ENCODE results near the gene SCGB1C2.
"Not testable (repeated sequence)": the region's sequence is repeated elsewhere in the genome, so short reads cannot be mapped to it uniquely, and the experiment has no call there.

Gene SCGB1C2

GRCh38 chr17:137166-137807 lies at the start of gene SCGB1C2:
Gene SCGB1C2 (plus strand): TSS chr17:137569. CDS start chr17:137591, 22 bp downstream.
- H3K4me3 ChIP-seq (ENCODE audit: low read length): not testable (repeated sequence)

GRCh38 chr17:113111-113510 lies 24.3 kb upstream of the SCGB1C2 start:
- H3K4me3 ChIP-seq (ENCODE audit: low read length): not testable (repeated sequence)

DNA sequence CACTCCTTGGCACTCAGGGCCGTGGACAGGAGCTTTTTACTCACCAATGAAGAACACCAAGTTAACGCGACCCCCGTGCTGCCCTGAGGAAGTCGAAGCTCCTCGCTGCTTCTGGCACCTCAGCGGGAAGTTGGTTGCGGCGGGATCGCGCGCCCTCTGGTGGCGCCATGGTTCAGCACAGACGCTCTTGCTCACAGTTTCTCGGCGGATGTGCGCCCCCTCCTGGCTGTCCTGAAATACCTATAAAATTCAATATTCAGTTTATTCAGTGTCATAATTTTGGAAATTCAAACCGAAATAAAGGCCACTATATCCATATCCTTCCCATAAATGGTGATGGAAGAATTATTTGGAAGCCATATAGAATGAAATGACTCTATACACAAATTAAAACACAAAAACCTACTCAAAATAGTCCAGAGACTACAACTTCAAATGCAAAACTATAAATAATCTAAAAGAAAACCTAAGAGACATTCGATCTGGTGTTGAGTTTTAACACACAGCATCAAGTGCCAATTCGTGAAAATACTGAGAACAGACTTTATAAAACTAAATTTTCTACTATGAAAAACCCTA lies 18.9 kb upstream of the SCGB1C2 start:
- H3K4me3 ChIP-seq (ENCODE audit: low read length): not testable (repeated sequence)

- not testable (repeated sequence) for H3K4me3 ChIP-seq (ENCODE audit: low read length)
These were observed 3.4 kb upstream of the SCGB1C2 start for GRCh38 chr17:133932-134331.

GRCh38 chr17:134332-134785 lies 3.0 kb upstream of the SCGB1C2 start:
- H3K4me3 ChIP-seq (ENCODE audit: low read length): not testable (repeated sequence)

DNA sequence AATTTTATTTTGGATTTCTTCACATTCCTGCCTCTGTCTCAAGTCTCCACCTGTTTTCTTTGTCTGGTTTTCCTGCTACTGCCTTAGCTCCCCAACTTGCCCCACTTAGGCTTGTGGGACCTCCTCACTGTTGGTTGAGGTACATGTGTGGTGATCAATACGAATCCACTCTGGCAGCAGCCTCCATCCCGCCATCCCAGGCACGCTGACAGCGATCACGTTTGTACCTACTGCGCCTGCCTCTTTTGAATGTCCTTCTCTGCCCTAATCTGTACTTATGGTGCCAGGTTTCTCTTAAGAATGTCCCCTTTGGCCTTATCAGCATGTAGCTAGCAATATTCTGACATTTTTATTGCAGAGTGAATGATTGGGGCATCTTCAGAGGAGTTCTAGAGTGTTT lies 2.3 kb upstream of the SCGB1C2 start:
- H3K4me3 ChIP-seq (ENCODE audit: low read length): not testable (repeated sequence)

- not testable (repeated sequence) for H3K4me3 ChIP-seq (ENCODE audit: low read length)
These were observed 1.5 kb upstream of the SCGB1C2 start for GRCh38 chr17:135895-136294.

GRCh38 chr17:136531-136930 lies 838 bp upstream of the SCGB1C2 start:
- H3K4me3 ChIP-seq (ENCODE audit: low read length): not testable (repeated sequence)

GRCh38 chr17:139401-140205 lies 2.2 kb downstream of the SCGB1C2 start:
- not testable (repeated sequence) for H3K4me3 ChIP-seq (ENCODE audit: low read length)

- TF ChIP-seq ZNF274 (IDR thresholded peaks at IDR 0.05; ENCODE audit: low read depth, low read length): no peak
- no peak overlapping the region for H3K4me3 ChIP-seq (ENCODE audit: low read length)
These were observed 4.8 kb downstream of the SCGB1C2 start for GRCh38 chr17:142102-142661.

- no peak for TF ChIP-seq ZNF274 (IDR thresholded peaks at IDR 0.05; ENCODE audit: low read depth, low read length)
- H3K4me3 ChIP-seq (ENCODE audit: low read length): no peak overlapping the region
These were observed 5.8 kb downstream of the SCGB1C2 start for GRCh38 chr17:142876-143784.

- no peak for TF ChIP-seq ZNF274 (IDR thresholded peaks at IDR 0.05; ENCODE audit: low read depth, low read length)
- H3K4me3 ChIP-seq (ENCODE audit: low read length): no peak overlapping the region
These were observed 6.5 kb downstream of the SCGB1C2 start for GRCh38 chr17:143785-144281.

DNA sequence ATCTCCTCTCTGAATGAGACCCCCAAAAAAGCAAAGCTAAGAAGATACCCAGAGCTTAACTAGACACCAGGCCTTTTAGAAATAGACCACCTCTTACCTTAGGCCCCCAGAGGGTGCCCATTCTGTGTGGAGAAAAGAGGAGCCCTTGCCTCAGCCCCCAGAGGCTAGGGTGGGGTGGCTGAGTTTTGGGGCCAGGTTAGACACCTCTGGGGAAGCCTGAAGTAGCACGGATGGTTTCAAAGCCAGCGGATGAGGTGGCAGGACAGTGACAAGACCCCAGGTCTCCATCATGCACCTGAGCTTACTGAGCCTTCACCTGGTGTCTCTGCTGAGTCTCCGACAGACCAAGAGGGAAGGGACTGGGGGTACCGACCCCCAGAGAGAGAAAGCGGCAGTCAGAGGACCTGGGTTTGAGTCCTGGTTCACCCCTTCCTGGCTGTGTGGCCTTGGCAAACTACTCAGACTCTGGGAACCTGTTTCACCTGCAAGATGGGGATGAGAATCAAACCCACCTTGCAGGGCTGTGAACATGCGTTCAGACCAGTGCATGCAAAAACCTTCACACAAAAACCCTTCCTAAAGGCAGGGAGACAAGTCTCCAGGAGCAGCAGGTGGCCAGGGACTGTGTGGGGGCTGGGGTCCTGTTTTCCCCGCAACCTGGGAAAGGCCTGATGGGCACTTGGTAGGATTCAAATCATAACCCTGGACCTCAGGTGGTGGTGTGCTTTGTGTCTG lies 7.7 kb downstream of the SCGB1C2 start:
- no peak overlapping the region for H3K4me3 ChIP-seq (ENCODE audit: low read length)
- no peak for TF ChIP-seq ZNF274 (IDR thresholded peaks at IDR 0.05; ENCODE audit: low read depth, low read length)

Measured in GM08714 (cell line).